ENCODE results near the gene OLFM2. TPM values are rescaled to one million over a fixed set of nuclear protein-coding genes. Genes with fewer than 3 reads are reported as not detected.

Gene OLFM2
- total and polyA plus RNA-seq, 8 donors, result 2.4 to 27.4 (median 8.7) TPM

DNA sequence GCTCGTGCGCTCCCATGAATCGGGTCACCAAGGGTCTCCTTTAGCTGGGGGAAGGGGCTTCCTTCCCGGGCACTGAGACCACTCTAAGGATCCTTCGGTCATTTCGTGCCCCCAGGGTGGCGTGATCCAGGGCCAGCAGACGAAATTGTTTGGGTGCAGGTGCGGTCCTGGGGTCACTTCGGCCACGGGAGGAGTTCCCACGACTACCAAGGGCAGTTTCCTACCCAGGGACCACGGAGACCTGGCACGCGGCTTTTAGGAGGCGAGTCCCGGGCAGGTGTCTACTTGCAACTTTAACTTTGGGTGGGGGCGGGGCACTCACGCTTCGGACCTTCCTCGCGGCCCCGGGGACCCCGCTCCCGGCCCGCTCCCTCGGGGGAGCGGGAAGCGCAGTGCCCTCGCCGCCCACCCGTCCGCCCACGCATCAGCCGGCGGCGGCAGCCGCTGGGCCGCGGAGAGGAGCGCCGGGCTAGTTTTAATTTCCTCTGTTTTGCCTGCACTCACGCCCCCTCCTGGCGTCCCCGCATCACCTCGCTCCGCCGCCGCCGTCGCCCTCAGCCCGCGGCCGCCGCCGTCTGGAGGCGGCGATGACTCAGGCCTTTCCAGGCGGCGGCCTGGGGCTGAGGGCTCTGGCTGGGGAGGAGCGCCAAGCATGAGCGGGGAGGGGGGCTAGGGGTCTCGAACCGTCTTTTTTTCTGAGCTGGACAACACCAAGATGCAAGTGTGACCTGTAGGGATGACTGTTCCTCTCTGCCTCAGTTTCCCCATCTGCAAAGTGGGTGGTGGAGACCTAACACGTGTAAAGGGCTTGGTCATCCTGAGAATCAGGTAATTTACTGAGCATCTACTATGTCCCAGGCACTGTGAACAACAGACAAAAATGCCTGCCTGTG lies 21.8 kb downstream of the OLFM2 start:
- no peak for FAIRE-seq
- WGBS, 2 donors, result 0 to 1% methylated on average over 45 to 65 of the region's 65 CpGs
- no peak overlapping the region for H3K27ac ChIP-seq

DNA sequence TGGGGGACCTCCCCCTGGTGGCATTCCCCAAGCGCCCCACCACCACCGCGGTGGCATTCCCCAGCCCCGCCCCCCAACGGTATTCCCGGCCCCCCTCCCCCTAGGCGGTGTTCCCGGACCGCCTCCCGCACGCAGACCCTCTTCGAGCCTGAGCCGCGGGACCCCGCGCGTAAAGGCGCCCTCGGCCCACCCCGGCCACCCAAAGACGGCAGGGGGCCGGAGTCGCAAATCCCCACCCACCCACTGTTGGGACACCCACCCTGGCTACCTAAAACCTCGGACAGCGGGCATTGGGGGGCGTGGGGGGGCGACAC lies 22.4 kb downstream of the OLFM2 start:
- H3K4me3 ChIP-seq, result peak overlapping the region; percentile 14 to 62 (median 45)
- WGBS, 2 donors, result 1 to 2% methylated on average over 10 to 27 of the region's 27 CpGs
- TF ChIP-seq, protein P1, sequence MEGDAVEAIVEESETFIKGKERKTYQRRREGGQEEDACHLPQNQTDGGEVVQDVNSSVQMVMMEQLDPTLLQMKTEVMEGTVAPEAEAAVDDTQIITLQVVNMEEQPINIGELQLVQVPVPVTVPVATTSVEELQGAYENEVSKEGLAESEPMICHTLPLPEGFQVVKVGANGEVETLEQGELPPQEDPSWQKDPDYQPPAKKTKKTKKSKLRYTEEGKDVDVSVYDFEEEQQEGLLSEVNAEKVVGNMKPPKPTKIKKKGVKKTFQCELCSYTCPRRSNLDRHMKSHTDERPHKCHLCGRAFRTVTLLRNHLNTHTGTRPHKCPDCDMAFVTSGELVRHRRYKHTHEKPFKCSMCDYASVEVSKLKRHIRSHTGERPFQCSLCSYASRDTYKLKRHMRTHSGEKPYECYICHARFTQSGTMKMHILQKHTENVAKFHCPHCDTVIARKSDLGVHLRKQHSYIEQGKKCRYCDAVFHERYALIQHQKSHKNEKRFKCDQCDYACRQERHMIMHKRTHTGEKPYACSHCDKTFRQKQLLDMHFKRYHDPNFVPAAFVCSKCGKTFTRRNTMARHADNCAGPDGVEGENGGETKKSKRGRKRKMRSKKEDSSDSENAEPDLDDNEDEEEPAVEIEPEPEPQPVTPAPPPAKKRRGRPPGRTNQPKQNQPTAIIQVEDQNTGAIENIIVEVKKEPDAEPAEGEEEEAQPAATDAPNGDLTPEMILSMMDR (IDR thresholded peaks at IDR 0.05), result no peak
- H3K4me1 ChIP-seq, result no peaks in the 10 kb centered on the region
- H3K9me3 ChIP-seq, result no peaks in the 10 kb centered on the region
- no peaks in the 10 kb centered on the region for H3K36me3 ChIP-seq
- intact Hi-C loops (cut with DNase I), result no loop called here
- no peak overlapping the region for H3K27ac ChIP-seq
- no peaks in the 10 kb centered on the region for H3K27me3 ChIP-seq
- DNase-seq (peak in 2 of 6 donors; percentile 4 to 67), FAIRE-seq (no peak), ATAC-seq (peak; percentile 16 to 33 (median 28))

More for the DNA sequence above, 21.8 kb downstream of the OLFM2 start:
- Histone ChIP-seq H3K4me3 (peak overlapping the region; percentile 14 to 62 (median 45)), H3K4me1 (no peaks in the 10 kb centered on the region), H3K36me3 (no peaks in the 10 kb centered on the region), H3K9me3 (no peaks in the 10 kb centered on the region), H3K27me3 (no peaks in the 10 kb centered on the region)
- TF ChIP-seq, protein P1 (IDR thresholded peaks at IDR 0.05), result peak; percentile 22 to 44 (median 37)
- DNase-seq (peak; percentile 68 to 90 (median 80)), ATAC-seq (peak; percentile 90 to 94 (median 92))
- intact Hi-C loops (cut with DNase I), result no loop called here

DNA sequence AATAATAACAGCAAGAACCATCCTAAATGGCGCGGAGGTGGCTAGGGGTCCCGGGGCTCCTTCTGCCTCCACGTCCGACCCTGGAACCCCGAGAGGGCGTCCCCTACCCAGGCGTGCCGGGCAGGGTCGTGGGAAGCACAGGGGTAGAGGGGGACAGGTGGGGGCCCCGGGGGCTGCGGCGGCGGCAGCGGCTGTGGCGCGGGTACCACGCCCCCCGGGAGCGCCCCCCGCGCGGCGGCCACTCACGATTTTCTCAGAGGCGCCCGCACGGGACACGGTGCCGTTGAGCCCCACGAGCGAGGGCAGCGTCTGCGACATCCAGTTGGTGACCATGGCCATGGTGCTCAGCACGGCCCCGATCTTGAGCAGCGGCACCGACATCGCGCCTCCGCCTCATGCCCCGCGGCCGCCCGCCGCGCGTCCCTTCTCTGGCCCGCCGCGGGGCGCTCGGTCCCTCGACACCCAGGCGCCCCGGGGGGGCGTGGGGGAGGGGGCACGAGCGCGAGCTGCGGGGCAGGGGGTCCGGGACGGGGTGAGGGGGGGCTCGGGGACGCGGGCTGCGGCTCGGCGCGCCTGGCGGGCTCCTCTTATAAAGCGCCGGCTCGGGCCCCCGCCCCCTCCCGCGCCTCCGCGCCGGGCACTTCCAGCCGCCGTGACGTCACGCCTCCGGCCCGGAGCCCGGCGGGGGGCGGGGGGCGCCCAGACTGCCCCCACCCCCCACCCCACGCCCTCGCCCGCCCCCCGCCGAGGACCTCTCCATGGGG lies 22.9 kb downstream of the OLFM2 start:
- 2 to 3% methylated on average over 47 to 93 of the region's 95 CpGs for WGBS, 2 donors
- H3K4me1 ChIP-seq, result no peaks in the 10 kb centered on the region
- DNase-seq (peak in 5 of 6 donors; percentile 14 to 73 (median 64)), FAIRE-seq (no peak), ATAC-seq (peak; percentile 25 to 40 (median 30))
- TF ChIP-seq, protein P1 (IDR thresholded peaks at IDR 0.05), result no peak
- no peaks in the 10 kb centered on the region for H3K36me3 ChIP-seq
- intact Hi-C loops (cut with DNase I), result no loop called here
- H3K9me3 ChIP-seq, result no peaks in the 10 kb centered on the region
- H3K27ac ChIP-seq, result no peak overlapping the region
- H3K27me3 ChIP-seq, result no peaks in the 10 kb centered on the region
- H3K4me3 ChIP-seq, result peak overlapping the region; percentile 14 to 62 (median 45)

DNA sequence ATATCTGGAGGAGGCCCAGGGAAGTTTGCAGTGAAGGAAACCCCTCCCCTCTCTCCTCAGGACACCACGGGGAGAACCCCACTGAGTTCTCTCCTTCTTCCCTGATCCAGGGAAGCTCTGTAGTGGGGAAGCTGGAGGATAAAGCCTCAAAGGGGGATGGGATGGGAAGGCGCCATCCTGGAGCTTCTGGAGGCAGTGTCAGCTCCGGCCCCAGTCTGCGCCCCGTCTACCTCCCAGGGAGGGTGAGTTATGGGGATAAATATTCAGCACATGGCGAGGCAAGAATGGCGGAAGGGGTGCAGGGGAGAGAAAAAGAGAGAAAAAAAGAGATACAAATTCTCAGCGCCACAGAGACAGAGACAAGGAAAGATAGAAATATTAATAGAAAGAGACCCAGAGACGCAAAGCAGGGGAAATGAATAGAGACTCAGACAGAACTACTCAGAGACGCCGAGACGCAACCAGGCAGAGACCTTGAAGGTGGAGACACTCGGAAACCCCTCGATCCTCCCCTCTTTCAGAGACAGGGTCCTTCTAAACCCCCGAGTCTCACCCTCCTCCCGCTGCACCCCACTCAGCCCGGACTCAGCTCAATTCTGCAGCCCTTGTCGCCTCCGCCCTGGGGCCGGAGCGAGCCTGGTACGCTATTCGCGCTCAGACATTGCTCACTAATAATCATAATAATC lies 23.6 kb downstream of the OLFM2 start:
- DNase-seq (no peak), ATAC-seq (no peak), FAIRE-seq (no peak)
- Histone ChIP-seq H3K9me3 (no peaks in the 10 kb centered on the region), H3K4me1 (no peaks in the 10 kb centered on the region), H3K36me3 (no peaks in the 10 kb centered on the region), H3K4me3 (peak overlapping the region in 1 of 4 donors; percentile 62), H3K27me3 (no peaks in the 10 kb centered on the region), H3K27ac (no peak overlapping the region)
- TF ChIP-seq, protein P1 (IDR thresholded peaks at IDR 0.05), result no peak
- intact Hi-C loops (cut with DNase I), result no loop called here
- WGBS, 2 donors, result 48 to 53% methylated on average over 24 of the region's 24 CpGs

Data from pancreas (tissue), 10 donors.